ENCODE data around the gene FUT3. TPM values are rescaled to one million over a fixed set of nuclear protein-coding genes. Genes with fewer than 3 reads are reported as not detected.

Gene FUT3
- total and polyA plus RNA-seq, 9 of the 15 experiments (the other 6 are each of a cell fraction or from before 2014, with no cell fraction given) = 0.09 TPM; not detected in 8

- FAIRE-seq (no peak), ATAC-seq (no peak), DNase-seq (ENCODE audit: extremely low read depth in 1 of 4, low spot score in 3 of 4) (peak in 1 of 4 experiments; percentile 2)
- Histone ChIP-seq H3K4me2 (ENCODE audit: insufficient read depth, low read length) (no peak overlapping the region), H2AFZ (ENCODE audit: low read depth, low read length) (no peak overlapping the region), H3K27me3 (ENCODE audit: control insufficient read depth in 2 of 2, insufficient read depth in 2 of 2, low read length in 2 of 2) (peaks cover 2 to 22% of the 10 kb centered on the region in 2 experiments; a peak in 2 of 5 replicates), H4K20me1 (replicated peaks; ENCODE audit: control insufficient read depth, insufficient read depth, low read length) (peaks cover 3% of the 10 kb centered on the region; the same call in 1 of the 2 replicates), H3K9me3 (replicated peaks; ENCODE audit: control insufficient read depth, insufficient read depth, low read depth, low read length) (no peaks in the 10 kb centered on the region), H3K9ac (ENCODE audit: insufficient read depth in 1 of 2, low read depth in 2 of 2, low read length in 2 of 2) (peak overlapping the region in 1 of 2 experiments; percentile 46; a peak in 2 of 4 replicates), H3K27ac (ENCODE audit: extremely low read depth, low read depth, low read length) (no peak overlapping the region), H3K36me3 (ENCODE audit: control insufficient read depth, insufficient read depth, low read length) (no peaks in the 10 kb centered on the region), H3K4me1 (replicated peaks in 1 of 2; ENCODE audit: control insufficient read depth in 2 of 2, insufficient read depth in 2 of 2, low read length in 2 of 2) (peaks cover 0 to 23% of the 10 kb centered on the region in 2 experiments; a peak in 2 of 5 replicates), H3K79me2 (ENCODE audit: control insufficient read depth, insufficient read depth, low read length) (no peaks in the 10 kb centered on the region), H3K9me1 (ENCODE audit: control insufficient read depth, insufficient read depth, low read length) (no peaks in the 10 kb centered on the region), H3K4me3 (no peak overlapping the region)
- ChIA-PET CTCF (ENCODE audit: low intra/inter-chr PET ratio) (no interaction called here), POLR2A (no interaction called here)
- intact Hi-C loops (cut with micrococcal nuclease) = no loop called here
- BruUV-seq (replicated peaks) = no TSS peak
- 34% methylated on average over 9 of the region's 9 CpGs for WGBS (ENCODE audit: insufficient coverage, low coverage, missing lambda C conversion rate)
- in situ Hi-C loops (cut with MboI) = no loop called here
- TF ChIP-seq ZFP36 (IDR thresholded peaks at IDR 0.05; ENCODE audit: low read depth, low read length, partially characterized antibody) (peak; percentile 50), RBM25 (IDR thresholded peaks at IDR 0.05; ENCODE audit: low read depth, low read length, severe bottlenecking) (peak; percentile 11), FOXO4 (CRISPR knock-in tag; IDR thresholded peaks at IDR 0.05) (no peak), EP300 (IDR thresholded peaks at IDR 0.05; ENCODE audit: low read length) (peak; percentile 31; the same call in 1 of the 2 replicates), BCOR (IDR thresholded peaks at IDR 0.05) (peak; percentile 53)
Observed at GRCh38 chr19:5864013-5864720, 12.9 kb upstream of the FUT3 start.

All from K562 (cell line).